Measurements from ENCODE around the gene IL11RA. TPM values are rescaled to one million over a fixed set of nuclear protein-coding genes. Genes with fewer than 3 reads are reported as not detected.

The IL11RA gene
- polyA plus RNA-seq, 3 donors from 2014 or later = 2.9 to 14.0 (median 5.0) TPM

DNA sequence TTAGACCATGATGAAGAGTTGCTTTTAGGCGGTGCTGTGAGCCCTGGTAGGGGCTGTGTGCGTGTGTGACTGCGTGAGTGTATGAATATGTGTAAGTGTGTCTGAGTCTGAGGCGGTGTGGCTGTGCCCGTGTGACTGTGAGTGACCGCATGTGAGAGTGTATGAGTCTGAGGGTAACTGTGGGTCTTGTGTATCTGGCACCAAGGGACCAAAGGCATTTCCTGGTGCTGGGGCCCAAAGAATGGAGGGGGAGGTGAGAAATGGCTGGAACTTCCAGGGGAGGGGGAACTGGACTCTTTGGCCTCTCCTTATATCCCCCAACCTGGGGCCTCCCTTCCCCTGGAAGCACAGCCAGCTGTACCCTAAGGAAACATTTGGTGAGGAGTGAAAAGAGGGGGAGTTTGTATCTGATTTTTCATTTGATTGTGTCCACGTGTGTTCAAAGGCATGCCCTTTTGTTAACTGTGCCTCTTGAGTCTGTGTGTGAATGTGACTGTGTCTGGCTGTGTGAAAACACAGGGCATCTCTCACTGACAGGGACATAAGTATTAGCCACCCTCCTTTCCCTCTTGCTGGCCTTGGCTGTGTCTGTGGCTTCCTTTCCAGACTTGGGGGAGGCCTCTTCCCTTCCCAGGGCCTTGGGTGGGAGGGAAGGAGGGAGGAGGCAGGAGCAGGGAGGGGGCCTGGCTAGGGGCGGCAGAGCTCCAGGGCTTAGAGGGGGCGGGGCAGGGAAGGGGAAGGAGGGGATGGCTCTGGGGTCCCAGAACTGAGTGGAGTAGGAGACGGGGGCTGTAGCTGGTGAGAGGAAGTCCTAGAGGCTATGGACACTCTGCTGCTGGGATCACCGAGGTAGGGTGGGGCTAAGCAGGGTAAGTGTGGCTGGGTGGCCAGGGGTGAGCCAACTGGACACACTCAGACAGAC is 1.4 kb downstream of the IL11RA start:
- Mint-ChIP-seq H3K9me3 (no peaks in the 10 kb centered on the region), H3K36me3 (peaks cover 7 to 11% (median 10%) of the 10 kb centered on the region in 3 donors), H3K4me3 (no peak overlapping the region)

DNA sequence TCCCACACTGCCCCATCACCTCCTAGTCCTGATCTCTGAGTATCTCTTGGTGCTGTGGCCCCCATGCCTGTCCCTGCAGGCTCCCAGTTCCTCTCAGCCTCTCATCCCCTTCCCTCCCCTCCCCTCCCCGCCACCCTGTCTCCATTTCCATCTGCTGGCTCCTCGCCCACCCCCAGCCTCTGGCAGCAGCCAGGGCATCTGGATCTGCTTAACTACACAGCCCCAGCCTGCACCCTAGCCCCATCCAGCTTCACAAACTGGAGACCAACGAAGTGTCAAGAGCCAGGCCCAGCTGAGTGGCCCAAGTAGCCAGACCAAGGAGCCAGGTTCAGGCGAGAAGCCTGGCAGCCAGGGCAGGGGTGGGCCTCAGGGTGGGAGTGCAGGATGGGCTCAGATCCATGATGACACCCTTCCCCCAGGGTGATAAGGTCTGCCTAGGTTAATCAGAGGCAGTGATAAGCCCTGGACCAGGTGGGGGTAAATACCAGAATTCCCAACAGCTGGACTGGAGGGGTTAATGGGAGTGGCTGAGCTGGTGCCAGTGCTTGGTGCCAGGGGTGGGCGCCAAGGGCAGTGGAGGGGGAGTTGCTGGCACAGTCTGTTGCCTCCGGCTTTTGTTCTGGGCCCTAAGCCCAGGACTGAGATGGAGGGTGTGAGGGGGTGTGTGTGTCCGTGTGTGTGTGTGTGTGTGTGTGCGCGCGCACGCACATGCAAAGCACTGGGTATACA is 2.5 kb downstream of the IL11RA start:
- no peak overlapping the region for H3K4me3 Mint-ChIP-seq
- H3K27ac Mint-ChIP-seq = no peak overlapping the region
- no peaks in the 10 kb centered on the region for H3K9me3 Mint-ChIP-seq
- peaks cover 12 to 17% of the 10 kb centered on the region in 2 donors for H3K4me1 Mint-ChIP-seq
- H3K36me3 Mint-ChIP-seq = peaks cover under 1 to 5% (median 2%) of the 10 kb centered on the region in 3 donors
- H3K27me3 Mint-ChIP-seq (ENCODE audit: low read depth in 3 of 3) = peaks cover 0 to 3% (median under 1%) of the 10 kb centered on the region in 3 donors
- DNase-seq = no peak

More for the DNA sequence above, 1.4 kb downstream of the IL11RA start:
- Mint-ChIP-seq H3K27me3 (ENCODE audit: low read depth in 3 of 3) (peaks cover 0 to 3% (median 0%) of the 10 kb centered on the region in 3 donors), H3K27ac (peak overlapping the region in 3 of 6 donors; percentile 23 to 73 (median 29)), H3K4me1 (peaks cover 18 to 26% of the 10 kb centered on the region in 2 donors)
- no peak for DNase-seq

DNA sequence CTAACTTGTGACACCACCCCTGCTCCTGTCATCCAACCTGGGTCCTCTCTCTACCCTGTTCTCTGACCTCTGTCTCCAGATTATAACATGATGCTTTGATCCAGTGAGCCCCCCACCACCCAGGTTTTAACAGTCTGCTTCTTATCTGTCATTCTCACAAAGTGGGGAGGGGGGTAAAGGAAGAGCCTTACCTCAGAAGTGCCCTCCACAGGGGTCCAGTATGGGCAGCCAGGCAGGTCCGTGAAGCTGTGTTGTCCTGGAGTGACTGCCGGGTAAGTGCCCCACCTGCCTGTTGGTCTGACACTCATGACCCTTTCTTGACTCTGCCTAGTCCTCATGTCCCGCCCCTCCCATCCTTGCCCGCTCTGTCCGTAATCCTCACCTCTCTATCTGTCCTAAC is 3.4 kb downstream of the IL11RA start:
- Mint-ChIP-seq H3K4me3 (no peak overlapping the region), H3K27me3 (ENCODE audit: low read depth in 3 of 3) (peaks cover 0 to 3% (median 2%) of the 10 kb centered on the region in 3 donors), H3K27ac (no peak overlapping the region), H3K36me3 (peaks cover 0 to 5% (median 1%) of the 10 kb centered on the region in 3 donors), H3K4me1 (peaks cover 12 to 15% of the 10 kb centered on the region in 2 donors), H3K9me3 (no peaks in the 10 kb centered on the region)
- DNase-seq = no peak

DNA sequence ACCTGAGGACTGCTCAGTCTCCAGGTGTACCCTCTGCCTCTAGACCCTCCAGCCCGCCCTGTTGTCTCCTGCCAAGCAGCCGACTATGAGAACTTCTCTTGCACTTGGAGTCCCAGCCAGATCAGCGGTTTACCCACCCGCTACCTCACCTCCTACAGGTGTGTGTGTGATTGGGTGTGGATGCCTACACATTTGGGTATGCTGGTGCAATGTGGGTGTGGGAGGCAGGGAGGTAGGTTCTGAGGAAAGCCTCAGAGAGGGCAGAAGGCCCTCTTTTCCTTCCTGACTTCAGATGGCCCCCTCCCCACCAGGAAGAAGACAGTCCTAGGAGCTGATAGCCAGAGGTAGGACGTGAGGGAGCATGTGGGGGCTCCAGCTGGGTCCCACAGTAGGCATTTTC is 5.0 kb downstream of the IL11RA start:
- Mint-ChIP-seq H3K9me3 (no peaks in the 10 kb centered on the region), H3K4me1 (peaks cover 12 to 15% of the 10 kb centered on the region in 2 donors), H3K27ac (no peak overlapping the region)

DNA sequence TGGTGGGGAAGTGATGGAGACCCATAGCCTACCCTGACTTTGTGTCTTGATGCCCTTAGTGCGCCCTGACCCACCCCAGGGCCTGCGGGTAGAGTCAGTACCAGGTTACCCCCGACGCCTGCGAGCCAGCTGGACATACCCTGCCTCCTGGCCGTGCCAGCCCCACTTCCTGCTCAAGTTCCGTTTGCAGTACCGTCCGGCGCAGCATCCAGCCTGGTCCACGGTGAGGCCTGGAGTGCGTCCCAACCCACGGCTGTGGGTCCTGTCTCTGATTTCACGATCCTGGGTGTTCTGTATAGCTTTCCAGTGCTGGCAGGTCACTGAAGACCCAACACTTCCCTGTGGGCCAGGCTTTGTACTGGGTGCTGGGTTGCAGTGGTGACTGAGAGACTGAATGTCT is 6.5 kb downstream of the IL11RA start:
- H3K27me3 Mint-ChIP-seq (ENCODE audit: low read depth in 3 of 3) = peaks cover 0 to 7% (median 3%) of the 10 kb centered on the region in 3 donors
- DNase-seq = no peak
- no peaks in the 10 kb centered on the region for H3K4me1 Mint-ChIP-seq
- no peak overlapping the region for H3K4me3 Mint-ChIP-seq
- H3K27ac Mint-ChIP-seq = no peak overlapping the region
- peaks cover 0 to 11% (median 3%) of the 10 kb centered on the region in 3 donors for H3K36me3 Mint-ChIP-seq
- H3K9me3 Mint-ChIP-seq = no peaks in the 10 kb centered on the region

More for the DNA sequence above, 5.0 kb downstream of the IL11RA start:
- DNase-seq = no peak
- no peak overlapping the region for H3K4me3 Mint-ChIP-seq
- peaks cover 0 to 7% (median 3%) of the 10 kb centered on the region in 3 donors for H3K27me3 Mint-ChIP-seq (ENCODE audit: low read depth in 3 of 3)
- H3K36me3 Mint-ChIP-seq = peaks cover 0 to 11% (median 7%) of the 10 kb centered on the region in 3 donors

DNA sequence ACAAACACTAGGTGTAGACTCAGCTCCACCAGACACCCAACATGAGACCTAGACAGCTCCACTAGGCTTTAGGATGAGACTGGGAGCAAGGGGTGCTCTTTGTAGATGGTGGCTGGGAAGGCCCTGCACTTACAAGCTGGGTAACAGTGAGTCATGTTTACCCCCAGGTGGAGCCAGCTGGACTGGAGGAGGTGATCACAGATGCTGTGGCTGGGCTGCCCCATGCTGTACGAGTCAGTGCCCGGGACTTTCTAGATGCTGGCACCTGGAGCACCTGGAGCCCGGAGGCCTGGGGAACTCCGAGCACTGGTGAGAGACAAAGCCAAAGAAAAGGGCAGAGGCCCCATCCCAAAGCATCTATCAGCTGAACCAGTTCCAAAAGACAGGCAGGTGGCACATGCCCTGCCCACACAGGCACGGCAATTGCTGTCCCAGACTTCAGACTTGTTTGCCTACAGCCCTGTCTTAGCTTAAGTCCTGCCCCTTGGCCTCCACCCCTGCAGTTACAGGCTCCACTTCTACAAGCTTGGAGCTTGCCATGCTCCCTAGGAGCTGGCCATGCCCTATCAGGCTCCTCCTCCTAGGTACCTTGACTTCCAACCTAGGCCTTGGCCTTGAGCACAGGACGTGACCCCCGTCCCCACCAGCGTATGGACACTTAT is 7.7 kb downstream of the IL11RA start:
- no peak for DNase-seq
- Mint-ChIP-seq H3K4me1 (peaks cover 7 to 8% of the 10 kb centered on the region in 2 donors), H3K9me3 (no peaks in the 10 kb centered on the region), H3K4me3 (no peak overlapping the region), H3K27ac (no peak overlapping the region), H3K36me3 (peaks cover 0 to 11% (median 3%) of the 10 kb centered on the region in 3 donors), H3K27me3 (ENCODE audit: low read depth in 3 of 3) (peaks cover 0 to 7% (median 3%) of the 10 kb centered on the region in 3 donors)

DNA sequence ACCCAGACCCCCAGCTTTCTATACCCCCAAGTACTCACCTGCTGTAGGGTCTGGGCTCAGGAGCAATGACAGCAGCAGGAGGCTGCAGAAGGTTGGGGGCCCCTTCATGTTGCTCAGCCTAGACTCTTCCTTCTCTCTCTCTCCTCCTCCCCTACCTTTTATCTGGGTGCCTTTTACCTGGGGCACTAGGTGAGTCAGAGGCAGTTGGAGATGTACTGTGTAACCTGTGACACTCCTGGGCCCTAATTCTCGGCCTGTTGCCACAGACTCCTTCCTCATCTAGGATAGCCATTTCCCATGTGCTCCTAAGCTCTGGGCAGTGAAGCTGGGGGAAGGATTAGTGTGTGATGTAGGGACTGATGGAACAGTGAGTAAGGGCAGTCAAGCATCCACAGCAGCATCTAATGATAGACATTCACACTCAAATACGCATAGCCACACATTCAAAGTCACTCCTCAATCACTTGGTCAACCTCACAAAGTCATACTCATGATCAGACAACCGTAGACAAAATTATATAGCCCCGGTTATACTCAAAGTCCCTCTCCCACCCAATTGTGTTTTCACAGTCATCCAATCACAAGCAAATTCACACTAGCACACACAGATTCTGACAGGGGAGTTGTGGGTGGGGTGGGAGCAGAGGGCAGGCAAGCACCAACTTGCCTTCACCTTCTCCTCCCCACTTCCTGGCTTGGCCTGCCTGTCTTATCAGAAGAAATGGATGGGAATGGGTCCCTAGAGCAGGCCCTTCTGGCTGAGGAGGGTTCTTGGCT is 10.7 kb downstream of the IL11RA start, which contains the start of gene CCL27:
Gene CCL27, minus strand, starts transcription at position 132 of the 777 bp plus-strand sequence. Its CDS starts 24 bp downstream, at position 108.
- no peak for DNase-seq
- Mint-ChIP-seq H3K27ac (peak within 1 kb of the TSS in 4 of 6 donors; percentile 19 to 94 (median 60)), H3K9me3 (no peaks in the 10 kb centered on the region), H3K4me3 (no peak within 1 kb of the TSS), H3K4me1 (peaks cover 13 to 18% of the 10 kb centered on the region in 2 donors), H3K27me3 (ENCODE audit: low read depth in 3 of 3) (peaks cover 4 to 14% (median 7%) of the 10 kb centered on the region in 3 donors), H3K36me3 (peaks cover 0 to 11% (median 3%) of the 10 kb centered on the region in 3 donors)

DNA sequence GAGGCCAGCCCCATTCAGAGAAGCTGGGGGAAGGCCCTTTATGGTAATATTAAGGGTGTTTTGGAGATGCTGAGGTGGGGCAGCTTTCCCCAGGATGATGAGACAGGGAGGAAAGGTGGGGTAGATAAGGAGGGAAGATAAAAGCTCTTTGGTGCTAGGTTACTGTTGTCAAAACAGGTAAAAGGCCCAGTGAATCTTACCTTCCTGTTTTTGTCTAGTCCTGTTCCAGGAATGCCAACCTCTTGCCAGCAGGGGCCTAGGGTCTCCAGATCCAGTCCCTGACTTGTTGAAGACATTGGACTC is 11.3 kb downstream of the IL11RA start:
- no peaks in the 10 kb centered on the region for H3K9me3 Mint-ChIP-seq
- peaks cover 13 to 18% of the 10 kb centered on the region in 2 donors for H3K4me1 Mint-ChIP-seq
- H3K36me3 Mint-ChIP-seq = peaks cover 0 to 11% (median 3%) of the 10 kb centered on the region in 3 donors
- peaks cover 4 to 14% (median 7%) of the 10 kb centered on the region in 3 donors for H3K27me3 Mint-ChIP-seq (ENCODE audit: low read depth in 3 of 3)
- no peak for DNase-seq
- H3K4me3 Mint-ChIP-seq = no peak overlapping the region
- H3K27ac Mint-ChIP-seq = peak overlapping the region in 3 of 6 donors; percentile 19 to 94 (median 49)

DNA sequence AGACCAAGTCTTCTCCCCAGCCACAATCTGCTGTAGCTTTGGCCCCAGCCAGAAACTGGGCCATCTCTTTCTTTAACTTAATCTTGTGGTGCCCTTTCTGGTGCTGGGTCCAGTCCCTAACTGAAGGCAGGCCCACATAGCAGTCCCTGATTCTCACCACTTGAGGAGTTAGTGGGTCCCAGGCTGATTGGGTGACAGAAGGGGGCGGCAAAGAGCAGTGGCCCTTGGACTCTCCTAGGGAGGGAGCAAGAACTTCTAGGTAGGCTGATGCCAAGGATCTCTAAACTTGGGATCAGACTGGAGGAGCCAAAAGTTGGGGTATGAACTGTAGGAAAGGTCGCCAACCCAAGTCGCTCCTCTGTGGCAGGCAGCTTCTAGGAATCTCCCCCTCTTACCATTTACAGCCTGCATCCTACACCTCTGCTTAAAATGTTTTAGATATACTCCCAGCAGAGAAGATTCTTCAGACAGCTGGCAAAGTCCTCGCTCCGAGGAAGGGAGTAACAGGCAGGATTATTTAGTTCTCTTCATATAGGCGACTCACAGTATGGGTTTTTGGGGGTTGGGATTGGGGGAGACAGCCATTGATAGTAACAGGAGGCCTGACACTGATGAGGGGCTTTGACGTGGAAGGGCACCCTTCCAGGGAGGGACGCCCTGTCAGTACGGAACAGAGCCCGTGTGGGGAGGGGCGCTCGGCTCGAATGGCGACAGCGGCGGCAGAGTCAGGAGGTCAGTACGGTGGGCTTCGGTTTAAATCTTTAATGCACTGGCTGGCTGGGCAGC is 12.5 kb downstream of the IL11RA start:
- peaks cover 13 to 18% of the 10 kb centered on the region in 2 donors for H3K4me1 Mint-ChIP-seq
- H3K27me3 Mint-ChIP-seq (ENCODE audit: low read depth in 3 of 3) = peaks cover 3 to 14% (median 7%) of the 10 kb centered on the region in 3 donors
- peak; percentile 63 to 70 (median 65) for DNase-seq

DNA sequence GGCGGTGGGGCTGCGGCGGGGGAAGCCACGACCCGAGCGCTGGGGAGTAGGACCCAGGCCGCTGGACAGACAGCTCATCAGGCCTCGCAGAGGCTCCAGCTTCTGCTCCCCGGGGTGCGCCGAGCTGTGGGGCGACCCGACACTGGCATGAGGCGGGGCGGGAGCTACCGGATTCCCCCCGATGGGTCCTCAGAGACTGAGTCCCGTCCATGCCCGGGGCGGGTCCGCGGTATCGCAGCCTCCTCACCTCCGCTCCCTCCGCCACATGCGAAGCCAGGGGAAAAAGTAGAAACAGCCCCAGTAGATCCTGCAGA is 13.0 kb downstream of the IL11RA start:
- H3K27me3 Mint-ChIP-seq (ENCODE audit: low read depth in 3 of 3) = peaks cover 3 to 13% (median 7%) of the 10 kb centered on the region in 3 donors
- H3K9me3 Mint-ChIP-seq = peaks cover 0 to 2% (median 0%) of the 10 kb centered on the region in 6 donors
- DNase-seq = no peak
- H3K4me1 Mint-ChIP-seq = peaks cover 13 to 18% of the 10 kb centered on the region in 2 donors
- peaks cover 0 to 11% (median 3%) of the 10 kb centered on the region in 3 donors for H3K36me3 Mint-ChIP-seq
- H3K4me3 Mint-ChIP-seq = peak overlapping the region; percentile 82 to 91 (median 88)
- peak overlapping the region; percentile 91 to 94 (median 93) for H3K27ac Mint-ChIP-seq

More for the DNA sequence above, 12.5 kb downstream of the IL11RA start:
- Mint-ChIP-seq H3K9me3 (peaks cover 0 to 2% (median 0%) of the 10 kb centered on the region in 6 donors), H3K4me3 (peak overlapping the region; percentile 82 to 91 (median 88)), H3K27ac (peak overlapping the region; percentile 88 to 94 (median 92)), H3K36me3 (peaks cover 0 to 11% (median 3%) of the 10 kb centered on the region in 3 donors)

DNA sequence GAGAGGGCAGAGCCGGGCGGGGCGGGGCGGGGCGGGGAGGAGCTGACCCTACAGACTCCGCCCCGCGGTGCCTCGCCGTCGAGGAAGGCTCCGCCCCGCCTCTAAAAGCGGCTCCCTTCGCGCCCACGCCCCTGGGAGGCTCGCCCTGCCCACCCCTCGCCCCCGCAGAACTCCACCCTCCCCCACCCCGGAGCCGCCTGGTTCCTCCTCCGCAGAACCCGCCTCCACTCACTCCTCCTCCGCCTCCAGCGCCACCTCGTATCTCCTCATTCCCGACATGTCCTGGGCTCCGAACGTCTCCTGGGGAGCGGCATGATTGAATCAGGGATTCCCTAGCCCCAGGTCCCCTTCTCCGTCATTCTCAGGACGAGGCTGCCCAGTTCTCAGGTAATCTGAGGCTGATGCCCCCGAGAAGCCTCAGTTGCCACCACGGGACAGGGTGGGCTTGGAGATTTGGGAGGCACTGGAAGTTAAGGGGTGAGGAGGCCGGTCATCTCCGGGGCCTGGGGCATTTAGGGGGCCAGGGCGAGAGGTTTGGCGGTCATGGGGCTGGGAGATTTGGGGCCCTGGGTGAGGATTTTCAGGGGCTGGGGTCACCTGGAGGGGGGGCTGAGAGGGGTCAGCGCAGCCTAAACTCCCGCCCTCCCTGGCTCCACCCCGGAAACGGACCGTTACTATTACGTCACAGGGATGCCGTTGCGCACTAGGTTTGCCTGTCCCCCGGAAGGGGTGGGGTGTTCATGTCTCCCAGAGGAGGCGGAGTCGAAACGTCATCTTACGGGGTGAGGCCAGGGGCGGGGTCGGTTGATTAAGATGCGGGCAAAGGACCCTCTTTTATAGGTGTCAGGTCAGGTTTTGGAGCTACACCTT is 13.6 kb downstream of the IL11RA start:
- H3K36me3 Mint-ChIP-seq = peaks cover 0 to 7% (median under 1%) of the 10 kb centered on the region in 3 donors
- H3K4me1 Mint-ChIP-seq = peaks cover 13 to 18% of the 10 kb centered on the region in 2 donors

More for the DNA sequence above, 13.6 kb downstream of the IL11RA start:
- Mint-ChIP-seq H3K4me3 (peak overlapping the region; percentile 82 to 91 (median 88)), H3K9me3 (peaks cover 0 to 2% (median 0%) of the 10 kb centered on the region in 6 donors), H3K27me3 (ENCODE audit: low read depth in 3 of 3) (peaks cover 3 to 11% (median 7%) of the 10 kb centered on the region in 3 donors), H3K27ac (peak overlapping the region; percentile 87 to 96 (median 94))
- DNase-seq = peak; percentile 85 to 87 (median 85)

Measured in immature natural killer cell (primary cell).